Thoracic aorta (tissue), 2 donors: Measurements from ENCODE around the gene CFAP65. TPM values are rescaled to one million over a fixed set of nuclear protein-coding genes. Genes with fewer than 3 reads are reported as not detected.

Experiments
- ATAC-seq: fragments of 150-250 bp; one replicate; pipeline ENCODE4 v1.8.0; 2017; ENCODE audit warnings: low read depth; ENCODE audit not compliant: insufficient number of reproducible peaks, low FRiP score
- DNase-seq: peaks from one replicate; pipeline ENCODE4 v3.0.0-alpha.2; 2020; ENCODE audit warnings: low spot score
- H3K27ac ChIP-seq, 2 donors: fragments of 200-600 bp; sonication (generic); 1 replicate in 1 of 2; 2 replicates in 1 of 2; pipeline ENCODE4 v1.5.1; 2016; ENCODE audit warnings: mild to moderate bottlenecking in 2 of 2, moderate library complexity in 2 of 2
- H3K27me3 ChIP-seq: fragments of 200-600 bp; sonication (generic); replicated peaks from 2 replicates; pipeline ENCODE4 v1.6.0; 2016; ENCODE audit warnings: mild to moderate bottlenecking; ENCODE audit not compliant: insufficient read depth
- H3K36me3 ChIP-seq: fragments of 200-600 bp; sonication (generic); one replicate; pipeline ENCODE4 v1.5.1; 2016
- H3K4me1 ChIP-seq, 2 donors: fragments of 200-600 bp; sonication (generic); 1 replicate in 1 of 2; 2 replicates in 1 of 2; pipeline versions ENCODE4 v1.5.1 to v1.6.0; 2016; ENCODE audit warnings: low read depth in 2 of 2, mild to moderate bottlenecking in 1 of 2; ENCODE audit not compliant: control insufficient read depth in 1 of 2
- H3K4me3 ChIP-seq: fragments of 200-600 bp; sonication (generic); 2 replicates; pipeline ENCODE4 v1.5.1; 2016; ENCODE audit warnings: mild to moderate bottlenecking
- H3K9me3 ChIP-seq: fragments of 200-600 bp; sonication (generic); 2 replicates; pipeline ENCODE4 v1.5.1; 2016
- CTCF ChIP-seq: fragments of 200-600 bp; sonication (generic); IDR thresholded peaks from one replicate; pipeline ENCODE4 v1.5.1; 2019; ENCODE audit warnings: antibody characterized with exemption
- total RNA-seq, 2 donors: library from RNA; depleted of rRNA; stranded (reverse); fragments of >200 nt; gene quantifications; one replicate each; pipeline versions ENCODE4 v1.1.0 to v1.2.3, GENCODE V29; 2016

The CFAP65 gene
- total RNA-seq, 2 donors from 2014 or later = not detected

GRCh38 chr2:219037783-219038499 lies 3.4 kb downstream of the CFAP65 start:
- TF ChIP-seq CTCF = no peak
- DNase-seq = no peak

GRCh38 chr2:219035942-219036341 lies 5.4 kb downstream of the CFAP65 start:
- Histone ChIP-seq H3K27me3 (no peaks in the 10 kb centered on the region), H3K9me3 (no peaks in the 10 kb centered on the region), H3K4me1 (no peaks in the 10 kb centered on the region), H3K36me3 (no peaks in the 10 kb centered on the region), H3K27ac (no peak overlapping the region), H3K4me3 (no peak overlapping the region)
- ATAC-seq (no peak), DNase-seq (no peak)
- TF ChIP-seq CTCF = no peak

More at GRCh38 chr2:219037783-219038499, 3.4 kb downstream of the CFAP65 start:
- no peak overlapping the region for H3K27ac ChIP-seq
- H3K4me3 ChIP-seq = no peak overlapping the region
- ATAC-seq = no peak
- no peaks in the 10 kb centered on the region for H3K27me3 ChIP-seq
- H3K4me1 ChIP-seq = peaks cover 0 to 4% of the 10 kb centered on the region in 2 donors
- H3K9me3 ChIP-seq = no peaks in the 10 kb centered on the region
- H3K36me3 ChIP-seq = no peaks in the 10 kb centered on the region

- no peak for TF ChIP-seq CTCF
- Histone ChIP-seq H3K4me1 (no peaks in the 10 kb centered on the region), H3K9me3 (no peaks in the 10 kb centered on the region), H3K4me3 (no peak overlapping the region), H3K27ac (no peak overlapping the region), H3K27me3 (no peaks in the 10 kb centered on the region), H3K36me3 (no peaks in the 10 kb centered on the region)
- ATAC-seq = no peak
- no peak for DNase-seq
Measured at GRCh38 chr2:219034823-219035222, 6.5 kb downstream of the CFAP65 start.

GRCh38 chr2:219032051-219032745 lies 9.1 kb downstream of the CFAP65 start:
- no peaks in the 10 kb centered on the region for H3K27me3 ChIP-seq
- TF ChIP-seq CTCF = no peak
- H3K4me3 ChIP-seq = no peak overlapping the region
- H3K4me1 ChIP-seq = no peaks in the 10 kb centered on the region
- H3K27ac ChIP-seq = no peak overlapping the region
- ATAC-seq = no peak
- no peak for DNase-seq
- no peaks in the 10 kb centered on the region for H3K36me3 ChIP-seq
- H3K9me3 ChIP-seq = no peaks in the 10 kb centered on the region

- H3K27ac ChIP-seq = no peak overlapping the region
- DNase-seq (no peak), ATAC-seq (no peak)
- TF ChIP-seq CTCF = no peak
- no peaks in the 10 kb centered on the region for H3K4me1 ChIP-seq
- no peaks in the 10 kb centered on the region for H3K36me3 ChIP-seq
- no peaks in the 10 kb centered on the region for H3K27me3 ChIP-seq
- H3K9me3 ChIP-seq = no peaks in the 10 kb centered on the region
- no peak overlapping the region for H3K4me3 ChIP-seq
Measured at GRCh38 chr2:219031005-219031738, 10.1 kb downstream of the CFAP65 start.
